HG02588 (cell line): ENCODE data around the gene C1orf167.

Experiments used
- ATAC-seq: cut with Tn5 transposase; IDR thresholded peaks from one replicate; pipeline ENCODE4 v1.9.1; 2021; ENCODE audit warnings: mild to moderate bottlenecking, moderate library complexity; ENCODE audit not compliant: unreplicated experiment

Gene C1orf167

GRCh38 chr1:11736746-11737639, 25.0 kb upstream of the C1orf167 start:
- ATAC-seq = no peak

- no peak for ATAC-seq
These were observed 23.9 kb upstream of the C1orf167 start for GRCh38 chr1:11738096-11738495.

GRCh38 chr1:11738783-11739182, 23.2 kb upstream of the C1orf167 start:
- ATAC-seq = no peak

GRCh38 chr1:11740258-11741192, 21.5 kb upstream of the C1orf167 start:
- ATAC-seq = no peak

GRCh38 chr1:11741482-11741881, 20.5 kb upstream of the C1orf167 start:
- ATAC-seq = no peak

- no peak for ATAC-seq
These were observed 20.0 kb upstream of the C1orf167 start for GRCh38 chr1:11741919-11742558.

- ATAC-seq = no peak
These were observed 17.7 kb upstream of the C1orf167 start for GRCh38 chr1:11744287-11744686.

- no peak for ATAC-seq
These were observed 15.9 kb upstream of the C1orf167 start for GRCh38 chr1:11746092-11746491.

- no peak for ATAC-seq
These were observed 15.1 kb upstream of the C1orf167 start for GRCh38 chr1:11746795-11747487.

GRCh38 chr1:11748294-11749202, 13.4 kb upstream of the C1orf167 start:
- no peak for ATAC-seq

GRCh38 chr1:11749203-11749689, 12.7 kb upstream of the C1orf167 start:
- ATAC-seq = no peak

- no peak for ATAC-seq
These were observed 12.0 kb upstream of the C1orf167 start for GRCh38 chr1:11749996-11750395.

- ATAC-seq = no peak
These were observed 10.9 kb upstream of the C1orf167 start for GRCh38 chr1:11751087-11751486.

GRCh38 chr1:11752359-11753088, 9.5 kb upstream of the C1orf167 start:
- no peak for ATAC-seq

GRCh38 chr1:11753555-11754208, 8.3 kb upstream of the C1orf167 start:
- no peak for ATAC-seq

- no peak for ATAC-seq
These were observed 4.9 kb upstream of the C1orf167 start for GRCh38 chr1:11757047-11757446.

GRCh38 chr1:11759791-11760190, 2.2 kb upstream of the C1orf167 start:
- no peak for ATAC-seq

GRCh38 chr1:11761285-11761684, 708 bp upstream of the C1orf167 start:
- no peak for ATAC-seq
